Measurements from ENCODE around the gene TGM4. TPM values are rescaled to one million over a fixed set of nuclear protein-coding genes. Genes with fewer than 3 reads are reported as not detected.

Gene TGM4
- total and polyA plus RNA-seq, 2 donors from 2014 or later, result not detected

- Histone ChIP-seq H3K9ac (ENCODE audit: low read length in 3 of 3) (no peak overlapping the region), H3K36me3 (ENCODE audit: control insufficient read depth in 2 of 3, insufficient read depth in 3 of 3, low read length in 3 of 3) (peaks cover 0 to 18% (median 6%) of the 10 kb centered on the region in 3 donors), H3K9me3 (ENCODE audit: control insufficient read depth in 2 of 3, insufficient read depth in 1 of 3, low read length in 3 of 3) (no peaks in the 10 kb centered on the region), H3K27me3 (ENCODE audit: control insufficient read depth, insufficient read depth, low read length) (no peaks in the 10 kb centered on the region), H3K27ac (ENCODE audit: low read depth in 2 of 2, low read length in 2 of 2) (no peak overlapping the region), H3K4me3 (ENCODE audit: low read length in 3 of 3) (no peak overlapping the region), H3K4me1 (ENCODE audit: control insufficient read depth in 2 of 3, insufficient read depth in 2 of 3, low read depth in 1 of 3, low read length in 3 of 3) (no peaks in the 10 kb centered on the region)
- DNase-seq (no peak), FAIRE-seq (no peak)
- TF ChIP-seq CTCF (IDR thresholded peaks at IDR 0.05; ENCODE audit: borderline replicate concordance, extremely low read depth, insufficient read depth), result no peak
- intact Hi-C loops (cut with DNase I), result no loop called here
Measured at GRCh38 chr3:44954304-44954703, 79.9 kb downstream of the TGM4 start.

- Histone ChIP-seq H3K4me1 (ENCODE audit: control insufficient read depth in 2 of 3, insufficient read depth in 2 of 3, low read depth in 1 of 3, low read length in 3 of 3) (no peaks in the 10 kb centered on the region), H3K4me3 (ENCODE audit: low read length in 3 of 3) (no peak overlapping the region), H3K9ac (ENCODE audit: low read length in 3 of 3) (no peak overlapping the region), H3K9me3 (ENCODE audit: control insufficient read depth in 2 of 3, insufficient read depth in 1 of 3, low read length in 3 of 3) (no peaks in the 10 kb centered on the region), H3K36me3 (ENCODE audit: control insufficient read depth in 2 of 3, insufficient read depth in 3 of 3, low read length in 3 of 3) (peaks cover 0 to 18% (median 6%) of the 10 kb centered on the region in 3 donors), H3K27ac (ENCODE audit: low read depth in 2 of 2, low read length in 2 of 2) (no peak overlapping the region), H3K27me3 (ENCODE audit: control insufficient read depth, insufficient read depth, low read length) (no peaks in the 10 kb centered on the region)
- intact Hi-C loops (cut with DNase I), result no loop called here
- FAIRE-seq, result no peak
- no peak for DNase-seq
- no peak for TF ChIP-seq CTCF (IDR thresholded peaks at IDR 0.05; ENCODE audit: borderline replicate concordance, extremely low read depth, insufficient read depth)
Measured at GRCh38 chr3:44954962-44955361, 80.6 kb downstream of the TGM4 start.

- DNase-seq, result no peak
- FAIRE-seq, result no peak
- no peak for TF ChIP-seq CTCF (IDR thresholded peaks at IDR 0.05; ENCODE audit: borderline replicate concordance, extremely low read depth, insufficient read depth)
Measured at GRCh38 chr3:44955917-44956316, 81.5 kb downstream of the TGM4 start.

GRCh38 chr3:44957986-44958385, 83.6 kb downstream of the TGM4 start:
- Histone ChIP-seq H3K27me3 (ENCODE audit: control insufficient read depth, insufficient read depth, low read length) (no peaks in the 10 kb centered on the region), H3K36me3 (ENCODE audit: control insufficient read depth in 2 of 3, insufficient read depth in 3 of 3, low read length in 3 of 3) (peaks cover 0 to 18% (median 6%) of the 10 kb centered on the region in 3 donors), H3K9ac (ENCODE audit: low read length in 3 of 3) (no peak overlapping the region), H3K9me3 (ENCODE audit: control insufficient read depth in 2 of 3, insufficient read depth in 1 of 3, low read length in 3 of 3) (no peaks in the 10 kb centered on the region), H3K4me3 (ENCODE audit: low read length in 3 of 3) (no peak overlapping the region), H3K4me1 (ENCODE audit: control insufficient read depth in 2 of 3, insufficient read depth in 2 of 3, low read depth in 1 of 3, low read length in 3 of 3) (peaks cover 0 to 2% (median 0%) of the 10 kb centered on the region in 3 donors), H3K27ac (ENCODE audit: low read depth in 2 of 2, low read length in 2 of 2) (no peak overlapping the region)
- no peak for TF ChIP-seq CTCF (IDR thresholded peaks at IDR 0.05; ENCODE audit: borderline replicate concordance, extremely low read depth, insufficient read depth)
- intact Hi-C loops (cut with DNase I), result no loop called here
- no peak for DNase-seq
- FAIRE-seq, result no peak

More at GRCh38 chr3:44955917-44956316, 81.5 kb downstream of the TGM4 start:
- no peaks in the 10 kb centered on the region for H3K27me3 ChIP-seq (ENCODE audit: control insufficient read depth, insufficient read depth, low read length)
- intact Hi-C loops (cut with DNase I), result no loop called here
- H3K9me3 ChIP-seq (ENCODE audit: control insufficient read depth in 2 of 3, insufficient read depth in 1 of 3, low read length in 3 of 3), result no peaks in the 10 kb centered on the region
- peaks cover 0 to 18% (median 6%) of the 10 kb centered on the region in 3 donors for H3K36me3 ChIP-seq (ENCODE audit: control insufficient read depth in 2 of 3, insufficient read depth in 3 of 3, low read length in 3 of 3)
- no peak overlapping the region for H3K4me3 ChIP-seq (ENCODE audit: low read length in 3 of 3)
- no peak overlapping the region for H3K9ac ChIP-seq (ENCODE audit: low read length in 3 of 3)
- H3K4me1 ChIP-seq (ENCODE audit: control insufficient read depth in 2 of 3, insufficient read depth in 2 of 3, low read depth in 1 of 3, low read length in 3 of 3), result peaks cover 0 to 2% (median 0%) of the 10 kb centered on the region in 3 donors
- H3K27ac ChIP-seq (ENCODE audit: low read depth in 2 of 2, low read length in 2 of 2), result no peak overlapping the region

Data from kidney (tissue), 14 donors.